Omental fat pad (tissue), 4 donors: Measurements from ENCODE around the gene RIPOR3. TPM values are rescaled to one million over a fixed set of nuclear protein-coding genes. Genes with fewer than 3 reads are reported as not detected.

ENCODE experiments used
- ATAC-seq: fragments of 150-250 bp; one replicate; pipeline ENCODE4 v1.9.1; 2016; ENCODE audit warnings: mild to moderate bottlenecking, moderate library complexity; ENCODE audit not compliant: low FRiP score
- DNase-seq: peaks from one replicate; pipeline ENCODE4 v3.0.0-alpha.2; 2019; ENCODE audit warnings: low spot score
- total RNA-seq, 4 donors: library from RNA; depleted of rRNA; stranded (reverse); fragments of >200 nt; gene quantifications; one replicate each; pipeline ENCODE4 v1.1.0, GENCODE V29; 2016
- TF ChIP-seq, protein P1 (sequence below), 3 donors: fragments of 450-650 bp; IDR thresholded peaks; one replicate each; pipeline ENCODE4 v1.5.1; 2016 to 2017; ENCODE audit warnings: antibody characterized with exemption in 3 of 3, mild to moderate bottlenecking in 3 of 3, moderate library complexity in 2 of 3

RIPOR3 gene
- total RNA-seq, 4 donors from 2014 or later: 7.8 to 81.8 (median 16.6) TPM

DNA sequence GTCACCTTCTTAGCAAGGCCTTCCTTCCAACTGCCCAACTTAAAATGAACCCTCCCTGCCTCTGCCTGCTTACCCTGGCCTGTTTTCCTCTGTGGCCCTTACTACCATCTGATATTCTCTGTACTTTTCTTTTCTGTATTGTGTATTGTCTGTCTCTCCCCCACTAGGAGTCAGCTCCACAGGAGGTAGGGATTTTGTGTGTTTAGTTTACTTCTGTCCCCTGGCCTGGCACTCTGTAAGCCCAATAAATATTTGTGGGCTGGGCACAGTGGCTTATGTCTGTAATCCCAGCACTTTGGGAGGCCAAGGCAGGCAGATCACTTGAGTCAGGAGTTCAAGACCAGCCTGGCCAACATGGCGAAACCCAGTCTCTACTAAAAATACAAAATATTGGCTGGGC is 72.8 kb downstream of the RIPOR3 start:
- ATAC-seq (no peak), DNase-seq (no peak)
- TF ChIP-seq, protein P1, sequence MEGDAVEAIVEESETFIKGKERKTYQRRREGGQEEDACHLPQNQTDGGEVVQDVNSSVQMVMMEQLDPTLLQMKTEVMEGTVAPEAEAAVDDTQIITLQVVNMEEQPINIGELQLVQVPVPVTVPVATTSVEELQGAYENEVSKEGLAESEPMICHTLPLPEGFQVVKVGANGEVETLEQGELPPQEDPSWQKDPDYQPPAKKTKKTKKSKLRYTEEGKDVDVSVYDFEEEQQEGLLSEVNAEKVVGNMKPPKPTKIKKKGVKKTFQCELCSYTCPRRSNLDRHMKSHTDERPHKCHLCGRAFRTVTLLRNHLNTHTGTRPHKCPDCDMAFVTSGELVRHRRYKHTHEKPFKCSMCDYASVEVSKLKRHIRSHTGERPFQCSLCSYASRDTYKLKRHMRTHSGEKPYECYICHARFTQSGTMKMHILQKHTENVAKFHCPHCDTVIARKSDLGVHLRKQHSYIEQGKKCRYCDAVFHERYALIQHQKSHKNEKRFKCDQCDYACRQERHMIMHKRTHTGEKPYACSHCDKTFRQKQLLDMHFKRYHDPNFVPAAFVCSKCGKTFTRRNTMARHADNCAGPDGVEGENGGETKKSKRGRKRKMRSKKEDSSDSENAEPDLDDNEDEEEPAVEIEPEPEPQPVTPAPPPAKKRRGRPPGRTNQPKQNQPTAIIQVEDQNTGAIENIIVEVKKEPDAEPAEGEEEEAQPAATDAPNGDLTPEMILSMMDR (IDR thresholded peaks at IDR 0.05): no peak

GRCh38 chr20:50617022-50617421 is 74.3 kb downstream of the RIPOR3 start:
- no peak for ATAC-seq

GRCh38 chr20:50615407-50615806 is 75.9 kb downstream of the RIPOR3 start:
- DNase-seq (no peak), ATAC-seq (no peak)
- TF ChIP-seq, protein P1 (IDR thresholded peaks at IDR 0.05): no peak

More at GRCh38 chr20:50617022-50617421, 74.3 kb downstream of the RIPOR3 start:
- TF ChIP-seq, protein P1 (IDR thresholded peaks at IDR 0.05): no peak
- DNase-seq: no peak

- DNase-seq (no peak), ATAC-seq (no peak)
- TF ChIP-seq, protein P1 (IDR thresholded peaks at IDR 0.05): no peak
Observed at GRCh38 chr20:50613438-50614169, 77.7 kb downstream of the RIPOR3 start.

- TF ChIP-seq, protein P1 (IDR thresholded peaks at IDR 0.05): no peak
- DNase-seq (no peak), ATAC-seq (no peak)
Observed at GRCh38 chr20:50611128-50611810, 80.1 kb downstream of the RIPOR3 start.

DNA sequence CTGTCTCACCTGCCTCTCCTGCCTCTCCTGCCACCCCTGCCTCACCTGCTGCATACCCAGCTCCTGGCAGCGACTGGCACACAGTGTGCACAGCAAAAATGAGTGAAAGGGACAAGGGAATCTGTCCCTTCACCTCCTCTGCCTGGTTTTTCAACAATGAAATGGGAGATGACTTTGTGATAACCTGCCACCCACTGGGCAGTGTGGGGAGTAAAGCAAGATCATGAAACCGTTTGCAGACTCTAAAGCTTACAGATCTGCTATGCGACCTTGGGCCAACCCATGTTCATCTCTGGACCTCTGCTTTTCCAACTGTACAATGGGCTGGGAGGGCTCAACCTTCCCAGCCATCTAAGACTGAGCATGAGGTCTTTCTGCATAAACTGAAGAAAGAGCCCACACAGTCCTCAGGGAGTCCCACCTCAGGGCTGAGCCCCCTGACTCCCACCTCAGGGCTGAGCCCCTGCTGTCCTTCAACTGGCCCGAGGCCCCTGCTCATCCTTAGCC is 81.1 kb downstream of the RIPOR3 start:
- ATAC-seq: no peak
- no peak for DNase-seq
- TF ChIP-seq, protein P1 (IDR thresholded peaks at IDR 0.05): no peak
